ENCODE results near the gene SMIM1. TPM values are rescaled to one million over a fixed set of nuclear protein-coding genes. Genes with fewer than 3 reads are reported as not detected.

The SMIM1 gene
- total RNA-seq, 1 experiment from 2014 or later, result 2.7 TPM

GRCh38 chr1:3788756-3789420 lies 16.3 kb downstream of the SMIM1 start:
- CTCF ChIA-PET, result no interaction called here
- Mint-ChIP-seq H3K27ac (ENCODE audit: unreplicated experiment) (no peak overlapping the region), H3K4me1 (ENCODE audit: low read depth, unreplicated experiment) (no peaks in the 10 kb centered on the region), H3K4me3 (ENCODE audit: low read depth, unreplicated experiment) (no peak overlapping the region), H3K36me3 (ENCODE audit: insufficient read depth, unreplicated experiment) (peaks cover 18% of the 10 kb centered on the region), H3K9me3 (ENCODE audit: low read depth, unreplicated experiment) (no peaks in the 10 kb centered on the region), H3K27me3 (ENCODE audit: unreplicated experiment) (no peaks in the 10 kb centered on the region)
- intact Hi-C loops (cut with micrococcal nuclease; ENCODE audit: unreplicated experiment), result no loop called here
- no TSS peak for BruUV-seq (replicated peaks)
- TF ChIP-seq CTCF (IDR thresholded peaks at IDR 0.05; ENCODE audit: unreplicated experiment), result no peak
- DNase-seq, result no peak

- H3K4me1 Mint-ChIP-seq (ENCODE audit: low read depth, unreplicated experiment), result no peaks in the 10 kb centered on the region
- TF ChIP-seq CTCF (IDR thresholded peaks at IDR 0.05; ENCODE audit: unreplicated experiment), result no peak
- H3K36me3 Mint-ChIP-seq (ENCODE audit: insufficient read depth, unreplicated experiment), result peaks cover 12% of the 10 kb centered on the region
- H3K27me3 Mint-ChIP-seq (ENCODE audit: unreplicated experiment), result no peaks in the 10 kb centered on the region
- no peak overlapping the region for H3K4me3 Mint-ChIP-seq (ENCODE audit: low read depth, unreplicated experiment)
- DNase-seq, result no peak
- no peaks in the 10 kb centered on the region for H3K9me3 Mint-ChIP-seq (ENCODE audit: low read depth, unreplicated experiment)
- BruUV-seq (replicated peaks), result no TSS peak
- CTCF ChIA-PET, result no interaction called here
- intact Hi-C loops (cut with micrococcal nuclease; ENCODE audit: unreplicated experiment), result no loop called here
- no peak overlapping the region for H3K27ac Mint-ChIP-seq (ENCODE audit: unreplicated experiment)
These were observed 17.1 kb downstream of the SMIM1 start for GRCh38 chr1:3789421-3790300.

- H3K4me3 Mint-ChIP-seq (ENCODE audit: low read depth, unreplicated experiment), result no peak overlapping the region
- no peak overlapping the region for H3K27ac Mint-ChIP-seq (ENCODE audit: unreplicated experiment)
- no peak for DNase-seq
- no peak for TF ChIP-seq CTCF (IDR thresholded peaks at IDR 0.05; ENCODE audit: unreplicated experiment)
- H3K36me3 Mint-ChIP-seq (ENCODE audit: insufficient read depth, unreplicated experiment), result peaks cover 15% of the 10 kb centered on the region
- CTCF ChIA-PET, result no interaction called here
- no peaks in the 10 kb centered on the region for H3K27me3 Mint-ChIP-seq (ENCODE audit: unreplicated experiment)
- no peaks in the 10 kb centered on the region for H3K9me3 Mint-ChIP-seq (ENCODE audit: low read depth, unreplicated experiment)
- no TSS peak for BruUV-seq (replicated peaks)
- H3K4me1 Mint-ChIP-seq (ENCODE audit: low read depth, unreplicated experiment), result no peaks in the 10 kb centered on the region
- intact Hi-C loops (cut with micrococcal nuclease; ENCODE audit: unreplicated experiment), result no loop called here
These were observed 18.0 kb downstream of the SMIM1 start for GRCh38 chr1:3790500-3790923.

DNA sequence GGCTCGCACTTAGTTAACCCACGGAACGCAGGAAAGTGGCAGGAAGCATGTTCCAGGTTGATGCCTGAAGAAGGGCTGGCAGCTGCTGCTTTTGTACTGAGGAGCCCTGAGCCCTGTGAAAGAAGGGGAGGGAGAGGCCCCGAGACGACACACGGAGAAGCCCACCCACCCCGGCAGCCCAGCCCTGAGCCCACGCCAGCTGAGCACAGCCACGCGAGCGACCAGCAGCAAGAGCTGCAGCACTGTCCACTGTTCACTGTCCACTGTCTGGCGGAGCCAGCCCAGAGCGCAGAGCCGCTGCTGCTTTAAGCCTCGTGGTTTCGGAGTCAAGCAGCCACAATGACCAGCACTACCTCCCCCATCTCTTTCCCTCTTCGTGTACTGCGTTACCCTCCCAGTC lies 18.4 kb downstream of the SMIM1 start:
- H3K27ac Mint-ChIP-seq (ENCODE audit: unreplicated experiment), result no peak overlapping the region
- no TSS peak for BruUV-seq (replicated peaks)
- intact Hi-C loops (cut with micrococcal nuclease; ENCODE audit: unreplicated experiment), result no loop called here
- CTCF ChIA-PET, result no interaction called here
- H3K27me3 Mint-ChIP-seq (ENCODE audit: unreplicated experiment), result no peaks in the 10 kb centered on the region
- peaks cover 18% of the 10 kb centered on the region for H3K36me3 Mint-ChIP-seq (ENCODE audit: insufficient read depth, unreplicated experiment)
- H3K9me3 Mint-ChIP-seq (ENCODE audit: low read depth, unreplicated experiment), result no peaks in the 10 kb centered on the region
- DNase-seq, result no peak
- H3K4me1 Mint-ChIP-seq (ENCODE audit: low read depth, unreplicated experiment), result no peaks in the 10 kb centered on the region
- TF ChIP-seq CTCF (IDR thresholded peaks at IDR 0.05; ENCODE audit: unreplicated experiment), result no peak
- no peak overlapping the region for H3K4me3 Mint-ChIP-seq (ENCODE audit: low read depth, unreplicated experiment)
